PC-3 (cell line): ENCODE measurements around the gene TREML4.

Source experiments
- CTCF ChIP-seq: fragments of 300-600 bp; sonication (generic); conservative IDR thresholded peaks from 2 replicates; pipeline ENCODE4 v1.5.1; 2017; ENCODE audit warnings: antibody characterized with exemption, low read depth, mild to moderate bottlenecking, low read length
- EZH2 ChIP-seq: fragments of 300-600 bp; sonication (generic); IDR thresholded peaks from one replicate; pipeline ENCODE4 v1.6.1; 2017; ENCODE audit warnings: antibody characterized with exemption, mild to moderate bottlenecking, low read length; ENCODE audit not compliant: unreplicated experiment
- EZH2phosphoT487 ChIP-seq: fragments of 300-600 bp; sonication (generic); IDR thresholded peaks from 2 replicates; pipeline ENCODE4 v1.6.1; 2018; ENCODE audit warnings: mild to moderate bottlenecking, antibody characterized with exemption, low read length, borderline replicate concordance

- no peak for TF ChIP-seq CTCF
- no peak for TF ChIP-seq EZH2
- no peak for TF ChIP-seq EZH2phosphoT487
These were observed 28.4 kb upstream of the TREML4 start for GRCh38 chr6:41199552-41200246.
